ENCODE measurements around the gene BCL11A.

DNA sequence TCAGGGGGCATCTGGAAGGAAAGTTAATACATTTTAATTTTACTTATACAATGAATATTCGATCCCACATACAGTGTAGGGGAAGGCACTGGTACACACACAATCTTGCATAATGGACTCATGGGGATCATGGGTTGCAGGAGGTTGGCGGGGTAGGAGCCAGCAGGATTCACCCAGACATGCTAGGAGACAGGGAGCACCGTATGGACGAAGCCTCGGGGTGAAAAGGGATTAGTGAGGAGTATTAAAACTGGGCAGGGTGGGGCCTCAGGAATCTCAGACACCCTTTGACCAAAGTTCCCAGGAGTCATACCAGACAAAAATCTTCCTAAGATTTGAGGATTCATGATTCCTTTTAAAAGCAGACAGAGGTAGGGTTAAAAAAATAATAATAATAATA lies 140.8 kb downstream of the BCL11A start:
- TF ChIP-seq POLR2A (IDR thresholded peaks at IDR 0.05; ENCODE audit: low read length) (no peak), GATA1 (IDR thresholded peaks at IDR 0.05; ENCODE audit: low read depth, low read length) (no peak)

Data from erythroblast (primary cell).